PC-9 (cell line): ENCODE measurements around the gene MCTP1. TPM values are rescaled to one million over a fixed set of nuclear protein-coding genes. Genes with fewer than 3 reads are reported as not detected.

Source experiments
- BruUV-seq: library from RNA; stranded (reverse); fragments of 400-500 nt; replicated peaks from 2 replicates; lab custom pipeline; 2021; lab: Mats Ljungman, UMichigan
- CTCF ChIA-PET: fragments of 300-600 bp; sonication (Branson Sonifier 250); formaldehyde crosslinking; loops from one replicate; lab custom pipeline; 2022; ENCODE audit warnings: antibody characterized with exemption; lab: Charles Lee
- POLR2A ChIA-PET: fragments of 300-600 bp; sonication (Branson Sonifier 250); formaldehyde crosslinking; loops from one replicate; lab custom pipeline; 2022; ENCODE audit warnings: antibody characterized with exemption; ENCODE audit not compliant: unreplicated experiment; lab: Charles Lee
- DNase-seq, 2 experiments: peaks; one replicate each; pipeline versions ENCODE4 v3.0.0 to v3.0.0-alpha.2; 2015 to 2022; ENCODE audit warnings: mixed read lengths in 1 of 2
- H2AFZ ChIP-seq: fragments of 200-600 bp; sonication (generic); 2 replicates; pipeline ENCODE4 v1.8.1; 2017; ENCODE audit warnings: antibody characterized with exemption
- H3F3A ChIP-seq: fragments of 200-600 bp; sonication (generic); 2 replicates; pipeline ENCODE4 v1.8.1; 2017; ENCODE audit warnings: antibody characterized with exemption, mild to moderate bottlenecking, low read depth; ENCODE audit not compliant: insufficient read depth
- H3K27ac ChIP-seq: fragments of 200-600 bp; sonication (generic); 2 replicates; pipeline ENCODE4 v1.6.1; 2016; ENCODE audit warnings: mixed run types
- H3K27me3 ChIP-seq: fragments of 200-600 bp; sonication (generic); 2 replicates; pipeline ENCODE4 v1.6.1; 2016; ENCODE audit warnings: low read depth, mixed run types; ENCODE audit not compliant: insufficient read depth
- H3K36me3 ChIP-seq: fragments of 200-600 bp; sonication (generic); 2 replicates; pipeline ENCODE4 v1.6.1; 2016; ENCODE audit warnings: low read depth, mixed run types
- H3K4me1 ChIP-seq: fragments of 200-600 bp; sonication (generic); replicated peaks from 2 replicates; pipeline ENCODE4 v1.6.1; 2016; ENCODE audit warnings: mixed run types; ENCODE audit not compliant: insufficient read depth
- H3K4me2 ChIP-seq: fragments of 200-600 bp; sonication (generic); 2 replicates; pipeline ENCODE4 v1.6.1; 2017; ENCODE audit warnings: mixed run types
- H3K4me3 ChIP-seq: fragments of 200-600 bp; sonication (generic); 2 replicates; pipeline ENCODE4 v1.6.1; 2016; ENCODE audit warnings: mixed run types
- H3K79me2 ChIP-seq: fragments of 200-600 bp; sonication (generic); 2 replicates; pipeline ENCODE4 v1.6.1; 2017; ENCODE audit warnings: low read depth, mixed run types
- H3K9me2 ChIP-seq: fragments of 200-600 bp; sonication (generic); 2 replicates; pipeline ENCODE4 v1.8.1; 2017; ENCODE audit warnings: mild to moderate bottlenecking; ENCODE audit not compliant: insufficient read depth
- H3K9me3 ChIP-seq: fragments of 200-600 bp; sonication (generic); 2 replicates; pipeline ENCODE4 v1.8.1; 2016; ENCODE audit warnings: low read depth; ENCODE audit not compliant: insufficient read depth
- H4K20me1 ChIP-seq: fragments of 200-600 bp; sonication (generic); 2 replicates; pipeline ENCODE4 v1.8.1; 2017; ENCODE audit not compliant: insufficient read depth
- CTCF ChIP-seq: fragments of 200-600 bp; sonication (generic); conservative IDR thresholded peaks from 2 replicates; pipeline ENCODE4 v1.6.1; 2017; ENCODE audit warnings: mixed run types, antibody characterized with exemption, mild to moderate bottlenecking, moderate library complexity
- EZH2 ChIP-seq: fragments of 200-600 bp; sonication (generic); IDR thresholded peaks from 2 replicates; pipeline ENCODE4 v1.8.0; 2017; ENCODE audit warnings: antibody characterized with exemption, low read depth
- intact Hi-C: fragments of 100-400 bp; cut with micrococcal nuclease; formaldehyde crosslinking; loops from one replicate; pipeline ENCODE4 v1.10.0; 2022; ENCODE audit not compliant: unreplicated experiment
- total RNA-seq: library from RNA; stranded (reverse); gene quantifications from 2 replicates; pipeline ENCODE4 v1.2.3, GENCODE V29; 2021

MCTP1 gene
- total RNA-seq, 1 experiment from 2014 or later: 3.9 TPM

- no peaks in the 10 kb centered on the region for H3K4me1 ChIP-seq
- CTCF ChIA-PET: no interaction called here
- no peak overlapping the region for H3K4me3 ChIP-seq
- no peaks in the 10 kb centered on the region for H3K9me3 ChIP-seq
- H3K4me2 ChIP-seq: no peak overlapping the region
- H3K9me2 ChIP-seq: peaks cover 4% of the 10 kb centered on the region
- no peaks in the 10 kb centered on the region for H3K36me3 ChIP-seq
- no peaks in the 10 kb centered on the region for H3F3A ChIP-seq
- no peak overlapping the region for H3K27ac ChIP-seq
- intact Hi-C loops: no loop called here
- H2AFZ ChIP-seq: no peak overlapping the region
- no peaks in the 10 kb centered on the region for H3K79me2 ChIP-seq
- no peaks in the 10 kb centered on the region for H4K20me1 ChIP-seq
- DNase-seq: no peak
- no TSS peak for BruUV-seq
- TF ChIP-seq EZH2: no peak
- no peak for TF ChIP-seq CTCF
- POLR2A ChIA-PET: no interaction called here
- H3K27me3 ChIP-seq: no peaks in the 10 kb centered on the region
Measured at GRCh38 chr5:94932259-94932658, 352.6 kb downstream of the MCTP1 start.

- ChIA-PET POLR2A (no interaction called here), CTCF (no interaction called here)
- H3F3A ChIP-seq: no peaks in the 10 kb centered on the region
- no peaks in the 10 kb centered on the region for H3K36me3 ChIP-seq
- no peak overlapping the region for H2AFZ ChIP-seq
- no peak overlapping the region for H3K27ac ChIP-seq
- no peaks in the 10 kb centered on the region for H3K9me2 ChIP-seq
- no peaks in the 10 kb centered on the region for H3K4me1 ChIP-seq
- intact Hi-C loops: no loop called here
- TF ChIP-seq EZH2 (no peak), CTCF (no peak)
- no peaks in the 10 kb centered on the region for H3K79me2 ChIP-seq
- H3K4me2 ChIP-seq: no peak overlapping the region
- H3K9me3 ChIP-seq: no peaks in the 10 kb centered on the region
- no peaks in the 10 kb centered on the region for H4K20me1 ChIP-seq
- DNase-seq: no peak
- BruUV-seq: no TSS peak
- no peak overlapping the region for H3K4me3 ChIP-seq
- H3K27me3 ChIP-seq: no peaks in the 10 kb centered on the region
Measured at GRCh38 chr5:94928891-94929290, 356.0 kb downstream of the MCTP1 start.

- CTCF ChIA-PET: no interaction called here
- Histone ChIP-seq H3F3A (no peaks in the 10 kb centered on the region), H2AFZ (no peak overlapping the region), H3K27me3 (no peaks in the 10 kb centered on the region), H3K27ac (no peak overlapping the region), H3K9me3 (no peaks in the 10 kb centered on the region), H3K36me3 (no peaks in the 10 kb centered on the region), H3K4me2 (no peak overlapping the region), H3K9me2 (no peaks in the 10 kb centered on the region), H4K20me1 (no peaks in the 10 kb centered on the region), H3K4me1 (no peaks in the 10 kb centered on the region), H3K4me3 (no peak overlapping the region), H3K79me2 (no peaks in the 10 kb centered on the region)
- no peak for DNase-seq
- intact Hi-C loops: no loop called here
- BruUV-seq: no TSS peak
- POLR2A ChIA-PET: no interaction called here
- TF ChIP-seq EZH2 (no peak), CTCF (no peak)
Measured at GRCh38 chr5:94920570-94920969, 364.3 kb downstream of the MCTP1 start.
